Measurements from ENCODE around the gene TREH. TPM values are rescaled to one million over a fixed set of nuclear protein-coding genes. Genes with fewer than 3 reads are reported as not detected.
"Not testable (repeated sequence)": the region's sequence is repeated elsewhere in the genome, so short reads cannot be mapped to it uniquely, and the experiment has no call there.

TREH gene
- total and polyA plus RNA-seq, 2 of the 8 experiments (the other 6 are each of a cell fraction or from before 2014, with no cell fraction given): 0.03 TPM; not detected in 1

- not testable (repeated sequence) for H4K20me1 ChIP-seq (replicated peaks in 1 of 2; ENCODE audit: control insufficient read depth in 1 of 2, insufficient read depth in 2 of 2, low read length in 2 of 2); H4K8ac ChIP-seq (ENCODE audit: extremely low read depth, insufficient read depth, low read length); H3K23ac ChIP-seq (ENCODE audit: insufficient read length); H3K79me2 ChIP-seq (ENCODE audit: control insufficient read depth in 1 of 2, insufficient read depth in 2 of 2, low read length in 2 of 2); H3K4ac ChIP-seq (replicated peaks; ENCODE audit: insufficient read length, low read depth, low read length); H3K27me3 ChIP-seq (replicated peaks in 1 of 4; ENCODE audit: control insufficient read depth in 3 of 4, extremely low read depth in 1 of 4, insufficient read depth in 3 of 4, low read length in 3 of 4); H4K91ac ChIP-seq (replicated peaks; ENCODE audit: insufficient read length, low read length); H3K56ac ChIP-seq (replicated peaks; ENCODE audit: insufficient read length, low read depth, low read length); H3K4me3 ChIP-seq (ENCODE audit: extremely low read depth in 1 of 4, insufficient read depth in 2 of 4, low read depth in 3 of 4, low read length in 4 of 4); H3K4me1 ChIP-seq (replicated peaks in 1 of 4; ENCODE audit: control insufficient read depth in 3 of 4, insufficient read depth in 4 of 4, low read length in 3 of 4); H2AK5ac ChIP-seq (ENCODE audit: low read depth, low read length); H3K79me1 ChIP-seq (ENCODE audit: low read depth, low read length); H3K23me2 ChIP-seq (ENCODE audit: low read depth, low read length); H2BK15ac ChIP-seq (ENCODE audit: low read length); H2BK20ac ChIP-seq (ENCODE audit: low read length); H4K5ac ChIP-seq (ENCODE audit: insufficient read length, low read depth, low read length); H2BK120ac ChIP-seq (replicated peaks; ENCODE audit: low read depth, low read length); H3K14ac ChIP-seq (ENCODE audit: insufficient read length); H3K36me3 ChIP-seq (ENCODE audit: control insufficient read depth in 2 of 4, insufficient read depth in 4 of 4, low read length in 3 of 4); H3K9ac ChIP-seq (replicated peaks in 1 of 4; ENCODE audit: extremely low read depth in 1 of 4, low read depth in 3 of 4, low read length in 3 of 4); H3K27ac ChIP-seq (ENCODE audit: low read depth, low read length)
- 22% methylated on average over 11 of the region's 11 CpGs; no CpG with 5 or more reads in 1 of the 2 experiments for WGBS, 2 experiments (ENCODE audit: extremely low coverage in 1 of 2, insufficient coverage in 1 of 2, insufficient read length in 1 of 2, insufficient replicate concordance in 2 of 2, low coverage in 1 of 2, low lambda C conversion rate in 2 of 2, missing lambda C conversion rate in 1 of 2)
- Histone ChIP-seq H2BK12ac (ENCODE audit: low read depth, low read length) (peak overlapping the region; percentile 75; the same call in 1 of the 2 replicates), H2BK5ac (ENCODE audit: low read depth, low read length) (peak overlapping the region; percentile 81; the same call in 1 of the 2 replicates), H3K9me3 (ENCODE audit: insufficient read depth in 2 of 2, low read depth in 1 of 2, low read length in 1 of 2) (peaks cover 9 to 12% of the 10 kb centered on the region in 2 experiments), H2AFZ (ENCODE audit: low read length) (peak overlapping the region; percentile 92), H3K4me2 (ENCODE audit: insufficient read depth in 1 of 2, low read depth in 2 of 2, low read length in 2 of 2) (0 out of 4 replicates have a peak overlapping the region, but pooled peaks of 1 of the 2 experiments have one; percentile 3), H3K18ac (ENCODE audit: extremely low read depth, low read length) (peak overlapping the region; percentile 32; the same call in 1 of the 2 replicates)
- TF ChIP-seq CTCF (IDR thresholded peaks at IDR 0.05; ENCODE audit: control extremely low read depth in 1 of 3, insufficient read depth in 1 of 3, low read depth in 1 of 3, low read length in 3 of 3): peak; percentile 65 to 71 (median 67)
- peak; percentile 49 to 64 for TF ChIP-seq RAD21 (IDR thresholded peaks at IDR 0.05 in 1 of 2, conservative IDR thresholded peaks at IDR 0.05 in 1 of 2; ENCODE audit: low read depth in 2 of 2, low read length in 2 of 2)
- FAIRE-seq: peak; percentile 36
- peak in 1 of 2 experiments; percentile 84 for DNase-seq (ENCODE audit: low read depth in 1 of 2, low spot score in 2 of 2)
- ChIA-PET POLR2A (ENCODE audit: partially characterized antibody) (interaction anchor here (1.0 to 1.1 kb wide), 3 partner anchors 73 to 114 kb away, joined by 3 to 6 read pairs (median 3); no protein-coding TSS in a partner anchor), CTCF (ENCODE audit: partially characterized antibody) (interaction anchor here (0.6 to 4.0 kb wide), 23 partner anchors 8 to 216 kb away, joined by 3 to 23 read pairs (median 3); partner anchors contain the start of genes CXCR5 and DDX6)
Observed at GRCh38 chr11:118678908-118679307, 542 bp downstream of the TREH start.
